Cardiac fibroblast (primary cell): Measurements from ENCODE around the gene ELOF1.
"Not testable (repeated sequence)": the region's sequence is repeated elsewhere in the genome, so short reads cannot be mapped to it uniquely, and the experiment has no call there.

Experiments
- DNase-seq, 2 donors: peaks; one replicate each; pipeline versions ENCODE4 v3.0.0 to v3.0.0-alpha.2; 2010; ENCODE audit warnings: low read depth in 2 of 2
- H3K4me3 ChIP-seq, 2 donors: replicated peaks in 1 of 2; 1 replicate in 1 of 2; 2 replicates in 1 of 2; pipeline ENCODE4 v1.5.1; 2011; ENCODE audit warnings: low read depth in 2 of 2, low read length in 2 of 2, mild to moderate bottlenecking in 2 of 2, moderate library complexity in 1 of 2
- CTCF ChIP-seq: IDR thresholded peaks from one replicate; pipeline ENCODE4 v1.5.1; 2011; ENCODE audit warnings: low read depth, mild to moderate bottlenecking, low read length, inconsistent platforms

The ELOF1 gene

GRCh38 chr19:11558881-11559828, at the start of gene ELOF1:
Gene ELOF1 (minus strand): TSS chr19:11559230. CDS start chr19:11554347, 4,883 bp downstream.
- peak; percentile 24 for TF ChIP-seq CTCF
- DNase-seq = peak; percentile 98 to 99
- H3K4me3 ChIP-seq = peak within 1 kb of the TSS; percentile 91

GRCh38 chr19:11606484-11606883, 47.5 kb upstream of the ELOF1 start:
- H3K4me3 ChIP-seq = no peak overlapping the region
- no peak for TF ChIP-seq CTCF
- DNase-seq = no peak

- not testable (repeated sequence) for DNase-seq, H3K4me3 ChIP-seq
Observed at GRCh38 chr19:11599704-11600103, 40.7 kb upstream of the ELOF1 start.

- H3K4me3 ChIP-seq = no peak overlapping the region
- TF ChIP-seq CTCF = no peak
- DNase-seq = no peak
Observed at GRCh38 chr19:11598746-11599145, 39.7 kb upstream of the ELOF1 start.

GRCh38 chr19:11598103-11598483, 39.1 kb upstream of the ELOF1 start:
- DNase-seq = peak in 1 of 2 donors; percentile 47
- TF ChIP-seq CTCF = no peak
- H3K4me3 ChIP-seq = peak overlapping the region; percentile 76 to 89

GRCh38 chr19:11597202-11598102, 38.4 kb upstream of the ELOF1 start, which contains the start of gene ZNF627:
Gene ZNF627 (plus strand): TSS chr19:11597483. CDS start chr19:11597628, 145 bp downstream.
- TF ChIP-seq CTCF = no peak
- DNase-seq = peak; percentile 99
- peak within 1 kb of the TSS; percentile 76 to 89 for H3K4me3 ChIP-seq

GRCh38 chr19:11596156-11596555, 37.1 kb upstream of the ELOF1 start:
- no peak overlapping the region for H3K4me3 ChIP-seq
- no peak for TF ChIP-seq CTCF
- no peak for DNase-seq
